Esophagus squamous epithelium (tissue), 5 donors: ENCODE data around the gene KCNJ6. TPM values are rescaled to one million over a fixed set of nuclear protein-coding genes. Genes with fewer than 3 reads are reported as not detected.

Experiments used
- DNase-seq: peaks from one replicate; lab custom pipeline; 2025; lab: John Stamatoyannopoulos, UW
- H3K27ac ChIP-seq, 4 donors: fragments of 200-600 bp; sonication (generic); one replicate each; pipeline ENCODE4 v1.5.1; 2016 to 2019; ENCODE audit warnings: mild to moderate bottlenecking in 1 of 4
- H3K27me3 ChIP-seq, 4 donors: fragments of 200-600 bp; sonication (generic); 1 replicate in 3 of 4; 2 replicates in 1 of 4; pipeline versions ENCODE4 v1.5.1 to v1.6.0; 2017 to 2021; ENCODE audit warnings: antibody characterized with exemption in 1 of 4
- H3K36me3 ChIP-seq, 3 donors: fragments of 200-600 bp; sonication (generic); one replicate each; pipeline ENCODE4 v1.5.1; 2016 to 2019
- H3K4me1 ChIP-seq, 3 donors: fragments of 200-600 bp; sonication (generic); one replicate each; pipeline ENCODE4 v1.5.1; 2017 to 2019
- H3K4me3 ChIP-seq, 4 donors: fragments of 200-600 bp; sonication (generic); 1 replicate in 3 of 4; 2 replicates in 1 of 4; pipeline ENCODE4 v1.5.1; 2016 to 2019; ENCODE audit warnings: mild to moderate bottlenecking in 2 of 4, moderate library complexity in 1 of 4
- H3K9me3 ChIP-seq, 3 donors: fragments of 200-600 bp; sonication (generic); one replicate each; pipeline ENCODE4 v1.5.1; 2016 to 2019
- CTCF ChIP-seq, 6 experiments: fragments of 450-650 bp in 4 of 6; fragments of 200-600 bp in 2 of 6; sonication (generic) in 2 of 6; IDR thresholded peaks; one replicate each; pipeline ENCODE4 v1.5.1; 2016 to 2019; ENCODE audit warnings: antibody characterized with exemption in 6 of 6, mild to moderate bottlenecking in 4 of 6, moderate library complexity in 4 of 6
- POLR2A ChIP-seq, 4 donors: fragments of 450-650 bp; IDR thresholded peaks; one replicate each; pipeline ENCODE4 v1.6.1; 2017; ENCODE audit warnings: antibody characterized with exemption in 4 of 4, mild to moderate bottlenecking in 4 of 4, moderate library complexity in 3 of 4
- WGBS, 2 donors: methylation state at CpG; one replicate each; pipeline ENCODE4 v1.1.5; 2018; 5-methylcytosine and 5-hydroxymethylcytosine counted together
- intact Hi-C: fragments of 100-400 bp; cut with DNase I; formaldehyde crosslinking; loops from one replicate; pipeline ENCODE4 v1.15.0; 2022
- total RNA-seq, 4 donors: library from RNA; depleted of rRNA; stranded (reverse); fragments of >200 nt; gene quantifications; one replicate each; pipeline ENCODE4 v1.1.0, GENCODE V29; 2016
- donor health status: DM: yes; HTN: yes; CAD: no.

The KCNJ6 gene
- total RNA-seq, 4 donors from 2014 or later, result not detected

- Histone ChIP-seq H3K36me3 (no peaks in the 10 kb centered on the region), H3K9me3 (no peaks in the 10 kb centered on the region), H3K27ac (no peak overlapping the region), H3K4me3 (no peak overlapping the region), H3K4me1 (no peaks in the 10 kb centered on the region), H3K27me3 (peaks cover 0 to 24% (median 0%) of the 10 kb centered on the region in 4 donors)
- no peak for DNase-seq
- TF ChIP-seq CTCF (IDR thresholded peaks at IDR 0.05) (no peak), POLR2A (IDR thresholded peaks at IDR 0.05) (no peak)
- intact Hi-C loops, result no loop called here
- 22 to 34% methylated on average over 3 of the region's 3 CpGs for WGBS, 2 donors
Measured at GRCh38 chr21:37845535-37845934, 70.7 kb downstream of the KCNJ6 start.

- WGBS, 2 donors, result 86 to 92% methylated on average over 1 of the region's 1 CpG
- intact Hi-C loops, result no loop called here
Measured at GRCh38 chr21:37843191-37843590, 73.1 kb downstream of the KCNJ6 start.

GRCh38 chr21:37842163-37842919 lies 73.9 kb downstream of the KCNJ6 start:
- H3K9me3 ChIP-seq, result no peaks in the 10 kb centered on the region
- no peaks in the 10 kb centered on the region for H3K36me3 ChIP-seq
- intact Hi-C loops, result no loop called here
- WGBS, 2 donors, result 71 to 73% methylated on average over 11 to 12 of the region's 14 CpGs
- H3K27me3 ChIP-seq, result peaks cover 0 to under 1% (median 0%) of the 10 kb centered on the region in 4 donors
- no peak for DNase-seq
- no peak overlapping the region for H3K4me3 ChIP-seq
- no peaks in the 10 kb centered on the region for H3K4me1 ChIP-seq
- no peak for TF ChIP-seq POLR2A (IDR thresholded peaks at IDR 0.05)
- TF ChIP-seq CTCF (IDR thresholded peaks at IDR 0.05), result no peak
- no peak overlapping the region for H3K27ac ChIP-seq

More at GRCh38 chr21:37843191-37843590, 73.1 kb downstream of the KCNJ6 start:
- no peak overlapping the region for H3K27ac ChIP-seq
- no peaks in the 10 kb centered on the region for H3K9me3 ChIP-seq
- H3K4me3 ChIP-seq, result no peak overlapping the region
- no peak for DNase-seq
- TF ChIP-seq POLR2A (IDR thresholded peaks at IDR 0.05) (no peak), CTCF (IDR thresholded peaks at IDR 0.05) (no peak)
- peaks cover 0 to 8% (median 0%) of the 10 kb centered on the region in 4 donors for H3K27me3 ChIP-seq
- no peaks in the 10 kb centered on the region for H3K4me1 ChIP-seq
- no peaks in the 10 kb centered on the region for H3K36me3 ChIP-seq

GRCh38 chr21:37837381-37837780 lies 78.9 kb downstream of the KCNJ6 start:
- DNase-seq, result no peak
- WGBS, 2 donors, result 88 to 94% methylated on average over 3 of the region's 3 CpGs
- Histone ChIP-seq H3K4me3 (no peak overlapping the region), H3K27me3 (peaks cover 0 to 26% (median 0%) of the 10 kb centered on the region in 4 donors), H3K36me3 (no peaks in the 10 kb centered on the region), H3K9me3 (no peaks in the 10 kb centered on the region), H3K4me1 (no peaks in the 10 kb centered on the region), H3K27ac (no peak overlapping the region)
- TF ChIP-seq CTCF (IDR thresholded peaks at IDR 0.05), result no peak
- TF ChIP-seq POLR2A (IDR thresholded peaks at IDR 0.05), result no peak
- intact Hi-C loops, result no loop called here

- no peak overlapping the region for H3K4me3 ChIP-seq
- no peak for DNase-seq
- WGBS, 2 donors, result 79 to 86% methylated on average over 3 of the region's 3 CpGs
- H3K36me3 ChIP-seq, result no peaks in the 10 kb centered on the region
- H3K27ac ChIP-seq, result no peak overlapping the region
- no peaks in the 10 kb centered on the region for H3K4me1 ChIP-seq
- no peaks in the 10 kb centered on the region for H3K9me3 ChIP-seq
- intact Hi-C loops, result no loop called here
- TF ChIP-seq CTCF (IDR thresholded peaks at IDR 0.05) (no peak), POLR2A (IDR thresholded peaks at IDR 0.05) (no peak)
- peaks cover 0 to 32% (median 0%) of the 10 kb centered on the region in 4 donors for H3K27me3 ChIP-seq
Measured at GRCh38 chr21:37835481-37835880, 80.8 kb downstream of the KCNJ6 start.
